Measurements from ENCODE around the gene MEIS2.

MEIS2 gene

DNA sequence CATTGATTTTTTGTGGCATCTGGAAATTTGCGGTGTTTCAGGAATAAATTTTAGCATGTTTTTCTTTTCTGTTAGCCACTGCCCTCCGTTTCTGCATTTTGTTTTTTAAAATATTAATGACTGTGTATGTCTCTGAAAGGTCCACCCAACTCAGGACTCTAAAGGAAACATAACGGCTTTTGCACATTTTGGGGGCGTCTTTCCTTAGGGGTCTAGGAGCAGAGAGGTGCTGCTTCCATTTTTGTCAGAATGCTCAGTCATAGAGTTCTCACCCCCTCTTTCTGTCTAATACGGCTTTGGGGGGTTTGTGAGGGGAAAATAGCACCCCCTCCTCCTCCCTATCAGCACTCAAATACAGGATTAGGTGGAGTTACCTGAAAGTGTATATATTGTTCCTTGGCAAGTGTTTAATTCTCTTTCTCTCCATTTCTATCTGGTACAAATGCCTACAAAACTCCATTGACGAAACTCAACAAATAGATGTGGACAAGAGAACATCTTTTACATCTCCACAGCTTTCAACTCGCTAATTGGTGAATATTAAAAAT is 219.4 kb downstream of the MEIS2 start:
- no peaks in the 10 kb centered on the region for H3K4me1 ChIP-seq (ENCODE audit: low read depth, poor library complexity, severe bottlenecking)
- H3K4me2 ChIP-seq, result no peak overlapping the region
- H3K27me3 ChIP-seq (ENCODE audit: insufficient read depth, low read depth), result no peaks in the 10 kb centered on the region
- H3K4me3 ChIP-seq (IDR thresholded peaks at IDR 0.05; ENCODE audit: insufficient read depth, low read depth, low read length), result no peak overlapping the region
- H3K36me3 ChIP-seq (ENCODE audit: insufficient read depth), result no peaks in the 10 kb centered on the region
- H2AFZ ChIP-seq (ENCODE audit: low read depth), result no peak overlapping the region
- H3K79me2 ChIP-seq (ENCODE audit: insufficient read depth, low read depth), result no peaks in the 10 kb centered on the region
- TF ChIP-seq, protein P1, sequence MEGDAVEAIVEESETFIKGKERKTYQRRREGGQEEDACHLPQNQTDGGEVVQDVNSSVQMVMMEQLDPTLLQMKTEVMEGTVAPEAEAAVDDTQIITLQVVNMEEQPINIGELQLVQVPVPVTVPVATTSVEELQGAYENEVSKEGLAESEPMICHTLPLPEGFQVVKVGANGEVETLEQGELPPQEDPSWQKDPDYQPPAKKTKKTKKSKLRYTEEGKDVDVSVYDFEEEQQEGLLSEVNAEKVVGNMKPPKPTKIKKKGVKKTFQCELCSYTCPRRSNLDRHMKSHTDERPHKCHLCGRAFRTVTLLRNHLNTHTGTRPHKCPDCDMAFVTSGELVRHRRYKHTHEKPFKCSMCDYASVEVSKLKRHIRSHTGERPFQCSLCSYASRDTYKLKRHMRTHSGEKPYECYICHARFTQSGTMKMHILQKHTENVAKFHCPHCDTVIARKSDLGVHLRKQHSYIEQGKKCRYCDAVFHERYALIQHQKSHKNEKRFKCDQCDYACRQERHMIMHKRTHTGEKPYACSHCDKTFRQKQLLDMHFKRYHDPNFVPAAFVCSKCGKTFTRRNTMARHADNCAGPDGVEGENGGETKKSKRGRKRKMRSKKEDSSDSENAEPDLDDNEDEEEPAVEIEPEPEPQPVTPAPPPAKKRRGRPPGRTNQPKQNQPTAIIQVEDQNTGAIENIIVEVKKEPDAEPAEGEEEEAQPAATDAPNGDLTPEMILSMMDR (conservative IDR thresholded peaks at IDR 0.05; ENCODE audit: low read depth, low read length), result no peak
- no peaks in the 10 kb centered on the region for H4K20me1 ChIP-seq (ENCODE audit: insufficient read depth)
- no peak overlapping the region for H3K27ac ChIP-seq
- H3K9ac ChIP-seq, result no peak overlapping the region

DNA sequence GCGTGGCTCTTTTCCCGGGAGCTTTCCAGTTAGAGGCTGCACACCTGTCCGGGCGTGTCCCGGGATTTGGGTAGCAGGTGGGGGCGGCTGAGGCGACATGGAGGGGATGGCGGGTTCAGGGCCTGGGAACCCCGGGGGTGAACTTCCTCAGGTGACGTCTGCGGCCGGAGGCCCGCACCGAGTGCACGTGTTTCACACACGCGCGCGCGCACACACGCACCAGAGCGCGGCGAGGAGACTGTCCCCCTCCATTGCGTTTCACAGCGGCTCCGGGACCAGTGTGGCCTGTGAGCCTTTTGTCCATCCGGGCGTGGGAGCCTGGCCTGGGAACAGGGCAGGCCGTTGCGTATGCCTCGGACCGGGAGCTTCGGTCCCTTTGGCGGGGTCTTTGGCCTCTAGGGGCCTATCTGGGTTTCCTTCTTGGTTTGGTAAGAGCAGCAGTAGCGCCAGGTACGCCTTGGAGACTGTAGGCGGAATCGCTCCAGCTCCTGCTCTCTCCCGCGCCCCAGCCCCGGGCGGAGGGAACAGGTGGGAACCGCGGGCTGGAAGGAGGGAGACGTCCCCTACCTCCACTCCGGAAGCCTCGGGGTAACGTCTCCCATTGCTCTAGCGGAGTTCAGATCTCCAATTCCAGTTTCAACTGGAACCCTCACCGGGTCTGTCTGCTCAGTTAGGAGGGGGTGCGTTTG is 220.0 kb downstream of the MEIS2 start:
- H2AFZ ChIP-seq (ENCODE audit: low read depth), result no peak overlapping the region
- TF ChIP-seq, protein P1 (conservative IDR thresholded peaks at IDR 0.05; ENCODE audit: low read depth, low read length), result no peak
- H4K20me1 ChIP-seq (ENCODE audit: insufficient read depth), result no peaks in the 10 kb centered on the region
- no peaks in the 10 kb centered on the region for H3K4me1 ChIP-seq (ENCODE audit: low read depth, poor library complexity, severe bottlenecking)
- no peaks in the 10 kb centered on the region for H3K79me2 ChIP-seq (ENCODE audit: insufficient read depth, low read depth)
- H3K4me3 ChIP-seq (IDR thresholded peaks at IDR 0.05; ENCODE audit: insufficient read depth, low read depth, low read length), result no peak overlapping the region
- H3K4me2 ChIP-seq, result no peak overlapping the region
- no peaks in the 10 kb centered on the region for H3K36me3 ChIP-seq (ENCODE audit: insufficient read depth)
- H3K27me3 ChIP-seq (ENCODE audit: insufficient read depth, low read depth), result no peaks in the 10 kb centered on the region
- no peak overlapping the region for H3K27ac ChIP-seq
- no peak overlapping the region for H3K9ac ChIP-seq

DNA sequence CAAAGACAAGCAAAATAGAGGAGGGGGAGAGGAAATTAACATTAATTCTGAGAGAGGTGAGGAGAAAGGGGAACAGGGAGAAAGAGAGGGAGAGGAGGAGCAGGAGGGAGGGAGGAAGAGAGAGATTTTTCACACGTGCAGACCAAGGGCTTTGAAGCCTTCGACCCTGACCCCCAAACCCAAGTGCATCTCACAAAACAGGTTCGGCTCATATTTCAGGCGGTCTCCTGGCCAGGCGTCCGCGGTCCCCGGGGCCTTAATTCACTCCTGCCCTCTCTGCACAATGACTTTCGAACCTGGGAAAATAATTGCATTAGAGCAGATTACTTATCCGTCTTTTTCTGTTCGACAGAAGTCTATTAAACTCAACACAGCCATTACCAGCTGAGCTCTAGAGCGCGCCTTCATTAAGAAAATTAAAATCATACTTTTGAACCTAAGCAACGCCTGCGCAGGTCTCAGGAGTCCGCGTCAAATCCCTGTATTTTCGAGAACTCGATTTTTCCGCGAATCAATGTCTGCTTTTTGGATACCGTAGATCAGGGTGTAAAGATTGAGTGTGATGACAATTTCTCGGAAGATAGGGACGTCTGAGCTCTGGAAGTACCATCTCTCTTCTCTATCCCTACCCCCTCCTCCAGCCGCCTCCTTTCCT is 220.7 kb downstream of the MEIS2 start:
- Histone ChIP-seq H3K9ac (no peak overlapping the region), H4K20me1 (ENCODE audit: insufficient read depth) (no peaks in the 10 kb centered on the region), H3K27me3 (ENCODE audit: insufficient read depth, low read depth) (no peaks in the 10 kb centered on the region), H3K4me2 (no peak overlapping the region), H3K79me2 (ENCODE audit: insufficient read depth, low read depth) (no peaks in the 10 kb centered on the region), H2AFZ (ENCODE audit: low read depth) (no peak overlapping the region), H3K36me3 (ENCODE audit: insufficient read depth) (no peaks in the 10 kb centered on the region), H3K4me1 (ENCODE audit: low read depth, poor library complexity, severe bottlenecking) (no peaks in the 10 kb centered on the region), H3K27ac (no peak overlapping the region), H3K4me3 (IDR thresholded peaks at IDR 0.05; ENCODE audit: insufficient read depth, low read depth, low read length) (no peak overlapping the region)
- TF ChIP-seq, protein P1 (conservative IDR thresholded peaks at IDR 0.05; ENCODE audit: low read depth, low read length), result no peak

DNA sequence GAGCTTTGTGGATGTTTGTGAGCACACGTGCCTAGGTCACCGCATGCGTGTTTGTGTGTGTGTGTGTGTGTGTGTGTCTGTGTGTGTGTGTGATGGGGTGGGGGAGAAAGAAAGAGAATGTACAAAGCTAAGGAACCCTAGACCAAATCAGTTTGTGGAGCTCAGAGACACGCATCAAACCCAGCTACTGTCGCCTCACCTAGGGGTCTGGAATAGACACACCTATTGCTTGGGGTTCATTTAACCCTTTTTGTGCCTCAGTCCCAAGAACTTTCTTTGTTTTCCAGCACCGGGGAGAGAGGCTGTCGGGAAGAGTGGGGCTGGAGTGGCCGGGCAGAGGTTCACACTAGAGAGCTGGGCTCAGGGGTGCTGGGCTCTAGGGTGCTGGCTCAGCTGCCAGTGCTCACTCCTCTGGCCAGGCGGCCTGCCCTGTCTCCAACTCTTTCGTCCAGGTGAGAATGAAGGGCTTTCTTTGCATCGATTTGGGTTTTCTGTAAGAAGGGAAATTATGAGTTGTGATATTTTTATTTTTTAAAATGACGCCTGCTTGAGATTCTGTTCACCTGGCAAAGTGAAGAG is 221.6 kb downstream of the MEIS2 start:
- Histone ChIP-seq H3K4me1 (ENCODE audit: low read depth, poor library complexity, severe bottlenecking) (no peaks in the 10 kb centered on the region), H3K9ac (no peak overlapping the region), H2AFZ (ENCODE audit: low read depth) (no peak overlapping the region), H3K4me2 (no peak overlapping the region), H3K27ac (no peak overlapping the region), H4K20me1 (ENCODE audit: insufficient read depth) (no peaks in the 10 kb centered on the region), H3K79me2 (ENCODE audit: insufficient read depth, low read depth) (no peaks in the 10 kb centered on the region), H3K36me3 (ENCODE audit: insufficient read depth) (no peaks in the 10 kb centered on the region), H3K27me3 (ENCODE audit: insufficient read depth, low read depth) (no peaks in the 10 kb centered on the region), H3K4me3 (IDR thresholded peaks at IDR 0.05; ENCODE audit: insufficient read depth, low read depth, low read length) (no peak overlapping the region)
- TF ChIP-seq, protein P1 (conservative IDR thresholded peaks at IDR 0.05; ENCODE audit: low read depth, low read length), result no peak

Data from KMS-11 (cell line).